HCT116 (cell line): Measurements from ENCODE around the gene PCARE. TPM values are rescaled to one million over a fixed set of nuclear protein-coding genes. Genes with fewer than 3 reads are reported as not detected.

ENCODE experiments used
- ATAC-seq: fragments of 200-7000 bp; cut with Tn5 transposase; 2 replicates; pipeline ENCODE4 v1.9.1; 2020; ENCODE audit warnings: mild to moderate bottlenecking, moderate library complexity
- BruUV-seq: library from RNA; stranded (reverse); fragments of 400-500 nt; replicated peaks from 2 replicates; lab custom pipeline; 2021; lab: Mats Ljungman, UMichigan
- CTCF ChIA-PET: fragments of 300-600 bp; sonication (Branson Sonifier 250); formaldehyde crosslinking; loops from one replicate; lab custom pipeline; 2021; ENCODE audit warnings: antibody characterized with exemption; lab: Charles Lee
- POLR2A ChIA-PET: fragments of 300-600, 350-600 bp; sonication (Branson Sonifier 250); formaldehyde crosslinking; loops from one replicate; lab custom pipeline; 2021; ENCODE audit warnings: antibody characterized with exemption; lab: Charles Lee
- RAD21 ChIA-PET, 2 experiments: fragments of 300-600 bp; sonication (Branson Sonifier 250); formaldehyde crosslinking; loops; one replicate each; lab custom pipeline; 2023; ENCODE audit warnings: low total read pairs in 2 of 2; ENCODE audit not compliant: uncharacterized antibody in 2 of 2, unreplicated experiment in 2 of 2, low non-redundant PET in 1 of 2; lab: Charles Lee
- DNase-seq: peaks from one replicate; pipeline ENCODE4 v3.0.0-alpha.2; 2010; ENCODE audit warnings: low read depth, low spot score
- H2AFZ ChIP-seq: fragments of 200-600 bp; shearing (Covaris generic), sonication (generic); 2 replicates; pipeline ENCODE4 v1.6.1; 2017; ENCODE audit warnings: low read depth, mixed run types, mixed read lengths, antibody characterized with exemption, low read length; ENCODE audit not compliant: poor library complexity, severe bottlenecking
- H3K27ac ChIP-seq: 2 replicates; pipeline ENCODE4 v1.5.1; 2012; ENCODE audit warnings: low read depth, low read length
- H3K27me3 ChIP-seq: fragments of 200-600 bp; sonication (generic); 2 replicates; pipeline ENCODE4 v1.6.1; 2016; ENCODE audit warnings: mixed run types, low read length, mixed read lengths; ENCODE audit not compliant: insufficient read depth
- H3K36me3 ChIP-seq, 2 experiments: fragments of 200-500 bp in 1 of 2; fragments of 200-600 bp in 1 of 2; sonication (Bioruptor generic) in 1 of 2; sonication (generic) in 1 of 2; 2 replicates each; pipeline versions ENCODE4 v1.5.1 to v1.6.1; 2014 to 2016; ENCODE audit warnings: low read length in 2 of 2, inconsistent platforms in 1 of 2, mixed read lengths in 1 of 2, mixed run types in 1 of 2; ENCODE audit not compliant: insufficient read depth in 2 of 2, control insufficient read depth in 1 of 2
- H3K4me1 ChIP-seq, 2 experiments: fragments of 200-600 bp in 1 of 2; sonication (generic) in 1 of 2; 2 replicates each; pipeline versions ENCODE4 v1.5.1 to v1.6.1; 2012 to 2017; ENCODE audit warnings: low read length in 2 of 2, inconsistent platforms in 1 of 2, mild to moderate bottlenecking in 1 of 2, mixed read lengths in 1 of 2, mixed run types in 1 of 2, moderate library complexity in 1 of 2; ENCODE audit not compliant: insufficient read depth in 2 of 2, control insufficient read depth in 1 of 2
- H3K4me2 ChIP-seq: fragments of 200-600 bp; sonication (generic); 2 replicates; pipeline ENCODE4 v1.6.1; 2017; ENCODE audit warnings: mixed run types, low read length, mixed read lengths
- H3K4me3 ChIP-seq, 2 experiments: fragments of 200-600 bp in 1 of 2; sonication (generic) in 1 of 2; replicated peaks in 1 of 2; 2 replicates each; pipeline ENCODE4 v1.5.1; 2011 to 2016; ENCODE audit warnings: low read length in 2 of 2, control low read depth in 1 of 2, low read depth in 1 of 2, mild to moderate bottlenecking in 1 of 2, mixed read lengths in 1 of 2, mixed run types in 1 of 2
- H3K79me2 ChIP-seq: fragments of 200-600 bp; sonication (generic); 2 replicates; pipeline ENCODE4 v1.6.1; 2017; ENCODE audit warnings: mild to moderate bottlenecking, mixed run types, low read length, moderate library complexity, mixed read lengths; ENCODE audit not compliant: insufficient read depth
- H3K9ac ChIP-seq: fragments of 200-600 bp; sonication (generic); 2 replicates; pipeline ENCODE4 v1.6.1; 2016; ENCODE audit warnings: low read length, mixed read lengths
- H3K9me2 ChIP-seq: fragments of 200-600 bp; sonication (generic), shearing (Covaris generic); 2 replicates; pipeline ENCODE4 v1.6.1; 2017; ENCODE audit warnings: mixed run types, mild to moderate bottlenecking, moderate library complexity; ENCODE audit not compliant: insufficient read depth
- H3K9me3 ChIP-seq, 2 experiments: fragments of 200-500 bp in 1 of 2; fragments of 200-600 bp in 1 of 2; sonication (Bioruptor generic) in 1 of 2; sonication (generic) in 1 of 2; 2 replicates each; pipeline ENCODE4 v1.6.1; 2014 to 2017; ENCODE audit warnings: low read length in 2 of 2, mixed read lengths in 2 of 2, inconsistent platforms in 1 of 2, low read depth in 1 of 2, mild to moderate bottlenecking in 1 of 2, mixed run types in 1 of 2, moderate library complexity in 1 of 2; ENCODE audit not compliant: control insufficient read depth in 1 of 2, insufficient read depth in 1 of 2
- H4K20me1 ChIP-seq: fragments of 200-600 bp; sonication (generic), shearing (Covaris generic); 2 replicates; pipeline ENCODE4 v1.6.1; 2017; ENCODE audit warnings: mixed run types, mild to moderate bottlenecking, moderate library complexity; ENCODE audit not compliant: insufficient read depth
- CBX3 ChIP-seq: IDR thresholded peaks from 2 replicates; pipeline ENCODE4 v1.6.1; 2012; ENCODE audit warnings: low read depth
- CEBPB ChIP-seq: IDR thresholded peaks from 2 replicates; pipeline ENCODE4 v1.6.1; 2012; ENCODE audit warnings: low read depth
- ELF1 ChIP-seq: IDR thresholded peaks from 2 replicates; pipeline ENCODE4 v1.6.1; 2012; ENCODE audit warnings: low read depth, borderline replicate concordance
- EZH2 ChIP-seq: fragments of 200-600 bp; sonication (generic); IDR thresholded peaks from 2 replicates; pipeline ENCODE4 v1.6.1; 2017; ENCODE audit warnings: antibody characterized with exemption, mixed run types
- FOSL1 ChIP-seq: IDR thresholded peaks from 2 replicates; pipeline ENCODE4 v1.6.1; 2012; ENCODE audit warnings: low read depth
- JUND ChIP-seq: IDR thresholded peaks from 2 replicates; pipeline ENCODE4 v1.6.1; 2012
- POLR2AphosphoS5 ChIP-seq: IDR thresholded peaks from 2 replicates; pipeline ENCODE4 v1.6.1; 2011; ENCODE audit warnings: mild to moderate bottlenecking, low read depth, low read length, moderate library complexity
- RAD21 ChIP-seq: IDR thresholded peaks from 2 replicates; pipeline ENCODE4 v1.6.1; 2012; ENCODE audit warnings: low read depth, mild to moderate bottlenecking
- SIN3A ChIP-seq: IDR thresholded peaks from 2 replicates; pipeline ENCODE4 v1.6.1; 2012; ENCODE audit warnings: low read depth
- SP1 ChIP-seq: IDR thresholded peaks from 2 replicates; pipeline ENCODE4 v1.6.1; 2012; ENCODE audit warnings: low read depth
- SRF ChIP-seq: IDR thresholded peaks from 2 replicates; pipeline ENCODE4 v1.6.1; 2012; ENCODE audit warnings: low read depth
- TCF7L2 ChIP-seq: IDR thresholded peaks from 2 replicates; pipeline ENCODE4 v1.7.0; 2011; ENCODE audit warnings: borderline replicate concordance, inconsistent platforms; ENCODE audit not compliant: insufficient read depth, insufficient read length; ENCODE audit errors: extremely low read depth
- YY1 ChIP-seq: IDR thresholded peaks from 2 replicates; pipeline ENCODE4 v1.6.1; 2011; ENCODE audit warnings: low read length, low read depth, moderate library complexity, mild to moderate bottlenecking; ENCODE audit not compliant: insufficient replicate concordance; ENCODE audit errors: extremely low read depth
- ZFX ChIP-seq: fragments of 450-650 bp; IDR thresholded peaks from 2 replicates; pipeline ENCODE4 v1.6.1; 2017
- ZNF274 ChIP-seq: fragments of 200-500 bp; sonication (Bioruptor generic); IDR thresholded peaks from 2 replicates; pipeline ENCODE4 v1.6.1; 2014; ENCODE audit warnings: mild to moderate bottlenecking, low read depth, low read length, inconsistent platforms
- intact Hi-C: fragments of 100-400 bp; cut with micrococcal nuclease; formaldehyde crosslinking; loops from 2 replicates; pipeline ENCODE4 v1.10.0; 2022
- total RNA-seq: library from RNA; stranded (reverse); gene quantifications from one replicate; pipeline ENCODE4 v1.2.1, GENCODE V29; 2021; ENCODE audit not compliant: unreplicated experiment
- TF ChIP-seq, protein P1 (sequence below): IDR thresholded peaks from 2 replicates; pipeline ENCODE4 v1.6.1; 2012
- TF ChIP-seq, protein P2 (sequence below), 3 experiments: fragments of 200-600 bp in 1 of 3; sonication (generic) in 1 of 3; IDR thresholded peaks in 2 of 3; conservative IDR thresholded peaks in 1 of 3; 2 replicates each; pipeline ENCODE4 v1.5.1; 2012 to 2017; ENCODE audit warnings: low read depth in 2 of 3, low read length in 2 of 3, antibody characterized with exemption in 1 of 3, borderline replicate concordance in 1 of 3, control low read depth in 1 of 3, mild to moderate bottlenecking in 1 of 3, mixed read lengths in 1 of 3, mixed run types in 1 of 3, moderate library complexity in 1 of 3; ENCODE audit not compliant: insufficient read depth in 1 of 3
- TF ChIP-seq, protein P3 (sequence below): IDR thresholded peaks from 2 replicates; pipeline ENCODE4 v1.6.1; 2012; ENCODE audit warnings: low read depth
- TF ChIP-seq, protein P4 (sequence below): IDR thresholded peaks from 2 replicates; pipeline ENCODE4 v1.6.1; 2012

Gene PCARE
- total RNA-seq, 1 experiment from 2014 or later, result not detected

DNA sequence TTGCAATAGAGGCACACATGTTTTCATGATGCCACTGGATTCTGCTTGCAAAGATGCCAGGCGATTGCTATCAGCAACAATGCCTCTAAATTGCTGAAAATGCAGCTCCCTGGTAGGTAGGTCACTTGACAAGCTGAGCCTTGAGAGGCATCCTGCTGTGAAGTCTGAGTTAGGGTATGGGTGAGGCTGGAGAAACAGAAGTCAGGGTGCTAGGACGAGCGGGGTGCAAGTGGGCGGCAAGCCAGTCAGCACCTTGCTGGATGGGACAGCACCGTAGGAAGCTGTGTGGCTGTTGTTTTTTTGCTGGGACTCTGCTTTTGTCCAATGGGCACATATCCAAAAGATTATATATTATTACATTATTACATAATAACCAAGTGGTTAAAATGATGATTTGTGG lies 30.4 kb upstream of the PCARE start:
- no TSS peak for BruUV-seq
- Histone ChIP-seq H3K27ac (no peak overlapping the region), H4K20me1 (no peaks in the 10 kb centered on the region), H3K4me3 (no peak overlapping the region), H2AFZ (no peak overlapping the region), H3K79me2 (no peaks in the 10 kb centered on the region), H3K4me2 (no peak overlapping the region), H3K9ac (no peak overlapping the region), H3K4me1 (peaks cover 11 to 37% of the 10 kb centered on the region in 2 experiments; a peak in 3 of 4 replicates), H3K9me3 (no peaks in the 10 kb centered on the region), H3K36me3 (no peaks in the 10 kb centered on the region), H3K27me3 (no peaks in the 10 kb centered on the region), H3K9me2 (no peaks in the 10 kb centered on the region)
- ChIA-PET POLR2A (interaction anchor here (4.4 to 6.4 kb wide), 2 partner anchors 13 to 25 kb away, joined by 21 to 76 read pairs; no protein-coding TSS in a partner anchor), CTCF (no interaction called here), RAD21 (no interaction called here)
- TF ChIP-seq, protein P1, sequence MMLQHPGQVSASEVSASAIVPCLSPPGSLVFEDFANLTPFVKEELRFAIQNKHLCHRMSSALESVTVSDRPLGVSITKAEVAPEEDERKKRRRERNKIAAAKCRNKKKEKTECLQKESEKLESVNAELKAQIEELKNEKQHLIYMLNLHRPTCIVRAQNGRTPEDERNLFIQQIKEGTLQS, result no peak
- TF ChIP-seq SIN3A (no peak), CBX3 (no peak), ZFX (no peak), SRF (no peak), ELF1 (no peak), EZH2 (no peak), FOSL1 (no peak), CEBPB (no peak), TCF7L2 (no peak), POLR2AphosphoS5 (no peak), SP1 (no peak), ZNF274 (no peak), YY1 (no peak), JUND (no peak), RAD21 (no peak)
- TF ChIP-seq, protein P2, sequence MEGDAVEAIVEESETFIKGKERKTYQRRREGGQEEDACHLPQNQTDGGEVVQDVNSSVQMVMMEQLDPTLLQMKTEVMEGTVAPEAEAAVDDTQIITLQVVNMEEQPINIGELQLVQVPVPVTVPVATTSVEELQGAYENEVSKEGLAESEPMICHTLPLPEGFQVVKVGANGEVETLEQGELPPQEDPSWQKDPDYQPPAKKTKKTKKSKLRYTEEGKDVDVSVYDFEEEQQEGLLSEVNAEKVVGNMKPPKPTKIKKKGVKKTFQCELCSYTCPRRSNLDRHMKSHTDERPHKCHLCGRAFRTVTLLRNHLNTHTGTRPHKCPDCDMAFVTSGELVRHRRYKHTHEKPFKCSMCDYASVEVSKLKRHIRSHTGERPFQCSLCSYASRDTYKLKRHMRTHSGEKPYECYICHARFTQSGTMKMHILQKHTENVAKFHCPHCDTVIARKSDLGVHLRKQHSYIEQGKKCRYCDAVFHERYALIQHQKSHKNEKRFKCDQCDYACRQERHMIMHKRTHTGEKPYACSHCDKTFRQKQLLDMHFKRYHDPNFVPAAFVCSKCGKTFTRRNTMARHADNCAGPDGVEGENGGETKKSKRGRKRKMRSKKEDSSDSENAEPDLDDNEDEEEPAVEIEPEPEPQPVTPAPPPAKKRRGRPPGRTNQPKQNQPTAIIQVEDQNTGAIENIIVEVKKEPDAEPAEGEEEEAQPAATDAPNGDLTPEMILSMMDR (IDR thresholded peaks at IDR 0.05 in 2 of 3, conservative IDR thresholded peaks at IDR 0.05 in 1 of 3; ENCODE audit: borderline replicate concordance in 1 of 3, insufficient read depth in 1 of 3, low read depth in 2 of 3, low read length in 2 of 3), result no peak
- TF ChIP-seq, protein P3, sequence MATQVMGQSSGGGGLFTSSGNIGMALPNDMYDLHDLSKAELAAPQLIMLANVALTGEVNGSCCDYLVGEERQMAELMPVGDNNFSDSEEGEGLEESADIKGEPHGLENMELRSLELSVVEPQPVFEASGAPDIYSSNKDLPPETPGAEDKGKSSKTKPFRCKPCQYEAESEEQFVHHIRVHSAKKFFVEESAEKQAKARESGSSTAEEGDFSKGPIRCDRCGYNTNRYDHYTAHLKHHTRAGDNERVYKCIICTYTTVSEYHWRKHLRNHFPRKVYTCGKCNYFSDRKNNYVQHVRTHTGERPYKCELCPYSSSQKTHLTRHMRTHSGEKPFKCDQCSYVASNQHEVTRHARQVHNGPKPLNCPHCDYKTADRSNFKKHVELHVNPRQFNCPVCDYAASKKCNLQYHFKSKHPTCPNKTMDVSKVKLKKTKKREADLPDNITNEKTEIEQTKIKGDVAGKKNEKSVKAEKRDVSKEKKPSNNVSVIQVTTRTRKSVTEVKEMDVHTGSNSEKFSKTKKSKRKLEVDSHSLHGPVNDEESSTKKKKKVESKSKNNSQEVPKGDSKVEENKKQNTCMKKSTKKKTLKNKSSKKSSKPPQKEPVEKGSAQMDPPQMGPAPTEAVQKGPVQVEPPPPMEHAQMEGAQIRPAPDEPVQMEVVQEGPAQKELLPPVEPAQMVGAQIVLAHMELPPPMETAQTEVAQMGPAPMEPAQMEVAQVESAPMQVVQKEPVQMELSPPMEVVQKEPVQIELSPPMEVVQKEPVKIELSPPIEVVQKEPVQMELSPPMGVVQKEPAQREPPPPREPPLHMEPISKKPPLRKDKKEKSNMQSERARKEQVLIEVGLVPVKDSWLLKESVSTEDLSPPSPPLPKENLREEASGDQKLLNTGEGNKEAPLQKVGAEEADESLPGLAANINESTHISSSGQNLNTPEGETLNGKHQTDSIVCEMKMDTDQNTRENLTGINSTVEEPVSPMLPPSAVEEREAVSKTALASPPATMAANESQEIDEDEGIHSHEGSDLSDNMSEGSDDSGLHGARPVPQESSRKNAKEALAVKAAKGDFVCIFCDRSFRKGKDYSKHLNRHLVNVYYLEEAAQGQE, result no peak
- TF ChIP-seq, protein P4, sequence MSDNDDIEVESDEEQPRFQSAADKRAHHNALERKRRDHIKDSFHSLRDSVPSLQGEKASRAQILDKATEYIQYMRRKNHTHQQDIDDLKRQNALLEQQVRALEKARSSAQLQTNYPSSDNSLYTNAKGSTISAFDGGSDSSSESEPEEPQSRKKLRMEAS, result no peak
- no peak for DNase-seq
- intact Hi-C loops, result no loop called here
- ATAC-seq, result no peak
